IMR-90 (cell line): ENCODE measurements around the gene ACAP1. TPM values are rescaled to one million over a fixed set of nuclear protein-coding genes. Genes with fewer than 3 reads are reported as not detected.

ENCODE experiments used
- ATAC-seq: fragments of 200-7000 bp; cut with Tn5 transposase; 2 replicates; pipeline ENCODE4 v1.9.1; 2020; ENCODE audit warnings: low read depth, mild to moderate bottlenecking, moderate library complexity
- BruUV-seq: library from RNA; stranded (reverse); fragments of 400-500 nt; replicated peaks from 2 replicates; lab custom pipeline; 2021; lab: Mats Ljungman, UMichigan
- CTCF ChIA-PET: fragments of 300-600 bp; formaldehyde crosslinking; extraction: SDS; loops from one replicate; lab custom pipeline; 2021; ENCODE audit warnings: antibody characterized with exemption; lab: Yijun Ruan, JAX
- POLR2A ChIA-PET: fragments of 300-600 bp; sonication (Branson Sonifier 250); formaldehyde crosslinking; loops from one replicate; lab custom pipeline; 2022; ENCODE audit warnings: antibody characterized with exemption; ENCODE audit not compliant: unreplicated experiment; lab: Charles Lee
- DNase-seq: peaks from one replicate; pipeline ENCODE4 v3.0.0; 2013
- H2AFZ ChIP-seq: replicated peaks from 2 replicates; pipeline ENCODE3; 2013; ENCODE audit warnings: low read length, mild to moderate bottlenecking; ENCODE audit not compliant: poor library complexity
- H2AK5ac ChIP-seq: 2 replicates; pipeline ENCODE4 v1.6.1; 2013; ENCODE audit warnings: low read depth, low read length, inconsistent platforms
- H2AK9ac ChIP-seq: replicated peaks from 2 replicates; pipeline ENCODE3; 2013; ENCODE audit warnings: mild to moderate bottlenecking, low read depth, low read length, moderate library complexity; ENCODE audit not compliant: poor library complexity
- H2BK120ac ChIP-seq: 2 replicates; pipeline ENCODE4 v1.6.1; 2013; ENCODE audit warnings: low read depth, low read length, inconsistent platforms
- H2BK15ac ChIP-seq: 3 replicates; pipeline ENCODE4 v1.6.1; 2013; ENCODE audit warnings: low read depth, low read length, inconsistent platforms
- H2BK20ac ChIP-seq: 2 replicates; pipeline ENCODE4 v1.6.1; 2013; ENCODE audit warnings: low read depth, mild to moderate bottlenecking, inconsistent platforms, low read length, moderate library complexity
- H2BK5ac ChIP-seq: 2 replicates; pipeline ENCODE4 v1.6.1; 2013; ENCODE audit warnings: mild to moderate bottlenecking, low read depth, low read length, inconsistent platforms; ENCODE audit not compliant: poor library complexity, severe bottlenecking
- H3K14ac ChIP-seq: replicated peaks from 2 replicates; pipeline ENCODE4 v1.6.1; 2013; ENCODE audit warnings: low read depth, low read length, inconsistent platforms
- H3K18ac ChIP-seq: 2 replicates; pipeline ENCODE4 v1.6.1; 2013; ENCODE audit warnings: low read depth, low read length, control low read depth
- H3K23ac ChIP-seq: 2 replicates; pipeline ENCODE4 v1.6.1; 2013; ENCODE audit warnings: low read depth, low read length, inconsistent platforms
- H3K27ac ChIP-seq: 2 replicates; pipeline ENCODE4 v1.5.1; 2013; ENCODE audit warnings: mild to moderate bottlenecking, control low read depth, low read length; ENCODE audit not compliant: insufficient read depth
- H3K27me3 ChIP-seq: 2 replicates; pipeline ENCODE4 v1.6.1; 2013; ENCODE audit warnings: low read length; ENCODE audit not compliant: control insufficient read depth, insufficient read depth
- H3K36me3 ChIP-seq: 2 replicates; pipeline ENCODE4 v1.6.1; 2013; ENCODE audit warnings: low read length, mixed read lengths; ENCODE audit not compliant: control insufficient read depth, insufficient read depth
- H3K4ac ChIP-seq: 2 replicates; pipeline ENCODE4 v1.6.1; 2013; ENCODE audit warnings: low read depth, low read length, inconsistent platforms
- H3K4me1 ChIP-seq: 2 replicates; pipeline ENCODE4 v1.6.1; 2013; ENCODE audit warnings: low read length, mixed read lengths; ENCODE audit not compliant: control insufficient read depth, insufficient read depth
- H3K4me2 ChIP-seq: 2 replicates; pipeline ENCODE4 v1.6.1; 2013; ENCODE audit warnings: low read depth, mild to moderate bottlenecking, control low read depth, low read length, moderate library complexity
- H3K4me3 ChIP-seq: 2 replicates; pipeline ENCODE4 v1.5.1; 2013; ENCODE audit warnings: low read depth, mild to moderate bottlenecking, control low read depth, low read length, moderate library complexity; ENCODE audit not compliant: insufficient read depth
- H3K56ac ChIP-seq: 2 replicates; pipeline ENCODE4 v1.6.1; 2013; ENCODE audit warnings: low read length, inconsistent platforms; ENCODE audit not compliant: insufficient read depth; ENCODE audit errors: extremely low read depth
- H3K79me1 ChIP-seq, 2 experiments: 2 replicates each; pipeline ENCODE4 v1.6.1; 2013; ENCODE audit warnings: low read length in 2 of 2, inconsistent platforms in 1 of 2, low read depth in 1 of 2
- H3K9ac ChIP-seq: 2 replicates; pipeline ENCODE4 v1.6.1; 2013; ENCODE audit warnings: low read depth, low read length, control low read depth
- H3K9me1 ChIP-seq: 2 replicates; pipeline ENCODE4 v1.6.1; 2013; ENCODE audit warnings: low read length, inconsistent platforms; ENCODE audit not compliant: insufficient read depth
- H3K9me3 ChIP-seq: 2 replicates; pipeline ENCODE4 v1.6.1; 2013; ENCODE audit warnings: low read length; ENCODE audit not compliant: control insufficient read depth, insufficient read depth
- H4K20me1 ChIP-seq: 2 replicates; pipeline ENCODE4 v1.6.1; 2013; ENCODE audit warnings: low read length, inconsistent platforms; ENCODE audit not compliant: insufficient read depth
- H4K5ac ChIP-seq: 2 replicates; pipeline ENCODE4 v1.6.1; 2013; ENCODE audit warnings: mild to moderate bottlenecking, low read depth, low read length, control low read depth
- H4K8ac ChIP-seq, 2 experiments: 2 replicates each; pipeline ENCODE4 v1.6.1; 2013; ENCODE audit warnings: low read depth in 2 of 2, low read length in 2 of 2, control low read depth in 1 of 2, inconsistent platforms in 1 of 2
- H4K91ac ChIP-seq: 2 replicates; pipeline ENCODE4 v1.6.1; 2013; ENCODE audit warnings: low read depth, low read length, inconsistent platforms; ENCODE audit not compliant: insufficient read depth
- BHLHE40 ChIP-seq: fragments of 150-350 bp; IDR thresholded peaks from 2 replicates; pipeline ENCODE4 v1.6.1; 2016; ENCODE audit warnings: mild to moderate bottlenecking, low read depth, low read length
- CTCF ChIP-seq: conservative IDR thresholded peaks from 2 replicates; pipeline ENCODE4 v1.5.1; 2012; ENCODE audit warnings: mild to moderate bottlenecking, low read depth, low read length, improper control_type of control experiment
- ELK1 ChIP-seq: fragments of 150-350 bp; IDR thresholded peaks from 2 replicates; pipeline ENCODE4 v1.6.1; 2016; ENCODE audit warnings: low read depth, mild to moderate bottlenecking, low read length, moderate library complexity, borderline replicate concordance
- FOS ChIP-seq: fragments of 150-350 bp; IDR thresholded peaks from 2 replicates; pipeline ENCODE4 v1.6.1; 2016; ENCODE audit warnings: low read depth, low read length
- MAZ ChIP-seq: IDR thresholded peaks from 2 replicates; pipeline ENCODE4 v1.6.1; 2012; ENCODE audit warnings: low read depth, mild to moderate bottlenecking, low read length, improper control_type of control experiment, moderate library complexity, borderline replicate concordance
- MXI1 ChIP-seq: IDR thresholded peaks from 2 replicates; pipeline ENCODE4 v1.6.1; 2012; ENCODE audit warnings: low read depth, mild to moderate bottlenecking, low read length, moderate library complexity, borderline replicate concordance
- NFE2L2 ChIP-seq: fragments of 150-350 bp; IDR thresholded peaks from 2 replicates; pipeline ENCODE4 v1.6.1; 2016; ENCODE audit warnings: low read depth, mild to moderate bottlenecking, low read length
- POLR2A ChIP-seq: IDR thresholded peaks from 2 replicates; pipeline ENCODE4 v1.6.1; 2012; ENCODE audit warnings: mild to moderate bottlenecking, low read depth, low read length
- RFX5 ChIP-seq: IDR thresholded peaks from 2 replicates; pipeline ENCODE4 v1.8.0; 2012; ENCODE audit warnings: low read depth, mild to moderate bottlenecking, low read length, moderate library complexity
- USF2 ChIP-seq: fragments of 150-350 bp; IDR thresholded peaks from 2 replicates; pipeline ENCODE4 v1.6.1; 2017; ENCODE audit warnings: mild to moderate bottlenecking, antibody characterized with exemption, low read length, low read depth
- WGBS, 2 experiments: methylation state at CpG; one replicate each; pipeline versions ENCODE4 v1.1.5 to v1.1.7; 2013; ENCODE audit warnings: missing lambda C conversion rate in 2 of 2; ENCODE audit not compliant: insufficient read length in 1 of 2; ENCODE audit errors: extremely low coverage in 2 of 2; 5-methylcytosine and 5-hydroxymethylcytosine counted together
- dilution Hi-C: fragments of 300-500 bp; cut with HindIII; formaldehyde crosslinking; loops from one replicate; pipeline ENCODE4 v1.14.3; 2018; ENCODE audit warnings: low sequenced_read_pairs; ENCODE audit not compliant: unreplicated experiment
- in situ Hi-C: fragments of 300-500 bp; cut with MboI; formaldehyde crosslinking; loops from 3 replicates; pipeline ENCODE4 v1.14.3; 2019; ENCODE audit warnings: low sequenced_read_pairs, inconsistent platforms, mixed read lengths
- intact Hi-C: fragments of 100-400 bp; cut with micrococcal nuclease; formaldehyde crosslinking; loops from 2 replicates; pipeline ENCODE4 v1.10.0; 2022
- polyA plus RNA-seq, 3 experiments: library from polyadenylated mRNA; depleted of rRNA; stranded (reverse); fragments of >200 nt; gene quantifications; 2 replicates each; pipeline ENCODE4 v1.2.3, GENCODE V29; 2012; ENCODE audit warnings: low replicate concordance in 1 of 3
- total RNA-seq: library from RNA; depleted of rRNA; stranded (reverse); fragments of >200 nt; gene quantifications from 2 replicates; pipeline ENCODE4 v1.2.3, GENCODE V29; 2012

The ACAP1 gene
- total and polyA plus RNA-seq, 2 of the 4 experiments (the other 2 are of a cell fraction), result under 0.01 to 2.1 TPM

- BruUV-seq, result no TSS peak
- Histone ChIP-seq H3K9me1 (no peaks in the 10 kb centered on the region), H3K9ac (no peak overlapping the region), H3K23ac (no peak overlapping the region), H3K4me1 (no peaks in the 10 kb centered on the region), H2BK15ac (no peak overlapping the region), H3K4me2 (no peak overlapping the region), H4K5ac (no peak overlapping the region), H3K9me3 (no peaks in the 10 kb centered on the region), H3K4me3 (no peak overlapping the region), H4K8ac (no peak overlapping the region), H2AK9ac (no peak overlapping the region), H3K27ac (no peak overlapping the region), H2BK20ac (no peak overlapping the region), H2AK5ac (no peak overlapping the region), H2BK5ac (no peak overlapping the region), H3K27me3 (peaks cover 4% of the 10 kb centered on the region), H3K18ac (no peak overlapping the region), H2AFZ (peak overlapping the region; percentile 28), H3K4ac (no peak overlapping the region), H3K14ac (no peak overlapping the region), H4K20me1 (no peaks in the 10 kb centered on the region), H3K56ac (no peak overlapping the region), H4K91ac (no peak overlapping the region), H3K36me3 (no peaks in the 10 kb centered on the region), H2BK120ac (no peak overlapping the region), H3K79me1 (no peaks in the 10 kb centered on the region)
- ATAC-seq (peak; percentile 71), DNase-seq (peak; percentile 18)
- POLR2A ChIA-PET, result no interaction called here
- 100% methylated on average over 1 of the region's 6 CpGs; no CpG with 5 or more reads in 1 of the 2 experiments for WGBS, 2 experiments
- dilution Hi-C loops, result no loop called here
- TF ChIP-seq MAZ, result no peak
- no peak for TF ChIP-seq NFE2L2
- no peak for TF ChIP-seq USF2
- no peak for TF ChIP-seq POLR2A
- TF ChIP-seq MXI1, result no peak
- TF ChIP-seq ELK1, result no peak
- TF ChIP-seq CTCF, result no peak
- no peak for TF ChIP-seq BHLHE40
- no peak for TF ChIP-seq FOS
- TF ChIP-seq RFX5, result no peak
- CTCF ChIA-PET, result no interaction called here
- in situ Hi-C loops, result no loop called here
- intact Hi-C loops, result no loop called here
These were observed 27.0 kb downstream of the ACAP1 start for GRCh38 chr17:7363311-7363710.
